A673 (cell line): ENCODE results near the gene STRIP1. TPM values are rescaled to one million over a fixed set of nuclear protein-coding genes. Genes with fewer than 3 reads are reported as not detected.

Experiments
- BruUV-seq: library from RNA; stranded (reverse); fragments of 400-500 nt; replicated peaks from 2 replicates; lab custom pipeline; 2021; lab: Mats Ljungman, UMichigan
- CTCF ChIA-PET: fragments of 300-600 bp; sonication (Branson Sonifier 250); formaldehyde crosslinking; loops from one replicate; lab custom pipeline; 2022; ENCODE audit warnings: antibody characterized with exemption; lab: Charles Lee
- POLR2A ChIA-PET: fragments of 300-600 bp; sonication (Branson Sonifier 250); formaldehyde crosslinking; loops from one replicate; lab custom pipeline; 2022; ENCODE audit warnings: antibody characterized with exemption; ENCODE audit not compliant: low non-redundant PET; lab: Charles Lee
- DNase-seq: peaks from one replicate; pipeline ENCODE4 v3.0.0-alpha.2; 2015; ENCODE audit warnings: low spot score
- H3K27ac ChIP-seq: fragments of 200-600 bp; sonication (generic); 2 replicates; pipeline ENCODE4 v1.5.1; 2016; ENCODE audit warnings: mixed run types, low read depth, mild to moderate bottlenecking, mixed read lengths, antibody characterized with exemption, low read length; ENCODE audit not compliant: poor library complexity, severe bottlenecking
- H3K27me3 ChIP-seq: fragments of 200-600 bp; sonication (generic); replicated peaks from 2 replicates; pipeline ENCODE4 v1.6.1; 2017; ENCODE audit warnings: mixed run types, low read depth, mild to moderate bottlenecking, mixed read lengths, antibody characterized with exemption, low read length; ENCODE audit not compliant: insufficient read depth, poor library complexity
- H3K36me3 ChIP-seq: fragments of 200-600 bp; sonication (generic); 2 replicates; pipeline ENCODE4 v1.6.1; 2016; ENCODE audit warnings: mixed run types, mild to moderate bottlenecking, mixed read lengths, antibody characterized with exemption, low read length; ENCODE audit not compliant: insufficient read depth, poor library complexity, severe bottlenecking
- H3K4me1 ChIP-seq: fragments of 200-600 bp; sonication (generic); 2 replicates; pipeline ENCODE4 v1.6.1; 2017; ENCODE audit warnings: mixed run types, mild to moderate bottlenecking, mixed read lengths, antibody characterized with exemption, low read length; ENCODE audit not compliant: insufficient read depth, poor library complexity, severe bottlenecking
- H3K4me3 ChIP-seq: fragments of 200-600 bp; sonication (generic); 2 replicates; pipeline ENCODE4 v1.5.1; 2016; ENCODE audit warnings: low read depth, mixed run types, mild to moderate bottlenecking, mixed read lengths, low read length; ENCODE audit not compliant: poor library complexity, severe bottlenecking
- H3K9me3 ChIP-seq: fragments of 200-600 bp; sonication (generic); 2 replicates; pipeline ENCODE4 v1.6.1; 2016; ENCODE audit warnings: mixed run types, low read depth, mild to moderate bottlenecking, mixed read lengths, antibody characterized with exemption, low read length; ENCODE audit not compliant: poor library complexity, severe bottlenecking
- CTCF ChIP-seq: fragments of 300-800, 200-600 bp; sonication (generic); conservative IDR thresholded peaks from 2 replicates; pipeline ENCODE4 v1.5.1; 2017; ENCODE audit warnings: low read depth, mild to moderate bottlenecking, antibody characterized with exemption, low read length, moderate library complexity, mixed read lengths
- EZH2 ChIP-seq: fragments of 200-600 bp; sonication (generic); IDR thresholded peaks from 2 replicates; pipeline ENCODE4 v1.6.1; 2017; ENCODE audit warnings: borderline replicate concordance, low read depth, mild to moderate bottlenecking, mixed read lengths, antibody characterized with exemption, low read length; ENCODE audit not compliant: poor library complexity, severe bottlenecking
- intact Hi-C: fragments of 100-400 bp; cut with micrococcal nuclease; formaldehyde crosslinking; loops from one replicate; pipeline ENCODE4 v1.10.0; 2022; ENCODE audit not compliant: unreplicated experiment
- total RNA-seq: library from RNA; stranded (reverse); gene quantifications from 2 replicates; pipeline ENCODE4 v1.2.3, GENCODE V29; 2021

The STRIP1 gene
- total RNA-seq, 1 experiment from 2014 or later: 57.7 TPM

GRCh38 chr1:109986054-109986444 is 48.4 kb upstream of the STRIP1 start:
- Histone ChIP-seq H3K4me3 (peak overlapping the region; percentile 77), H3K36me3 (no peaks in the 10 kb centered on the region), H3K9me3 (no peaks in the 10 kb centered on the region), H3K27ac (no peak overlapping the region), H3K27me3 (no peaks in the 10 kb centered on the region), H3K4me1 (peaks cover 32% of the 10 kb centered on the region)
- TF ChIP-seq CTCF: no peak
- ChIA-PET CTCF (interaction anchor here (1.3 kb wide), 1 partner anchor 209 kb away, joined by 6 read pairs; no protein-coding TSS in a partner anchor), POLR2A (interaction anchor here (0.6 kb wide), 1 partner anchor 13 kb away, joined by 11 read pairs; no protein-coding TSS in a partner anchor)
- no peak for DNase-seq
- intact Hi-C loops: loop anchor here (5.0 kb wide), 1 partner anchor 344 kb away; no protein-coding TSS in a partner anchor
- BruUV-seq: no TSS peak

- intact Hi-C loops: loop anchor here (5.0 kb wide), 1 partner anchor 346 kb away; no protein-coding TSS in a partner anchor
- Histone ChIP-seq H3K4me1 (peaks cover 32% of the 10 kb centered on the region), H3K36me3 (no peaks in the 10 kb centered on the region), H3K27ac (peak overlapping the region; percentile 29), H3K4me3 (no peak overlapping the region), H3K9me3 (no peaks in the 10 kb centered on the region), H3K27me3 (no peaks in the 10 kb centered on the region)
- TF ChIP-seq EZH2: no peak
- no peak for TF ChIP-seq CTCF
- CTCF ChIA-PET: no interaction called here
- BruUV-seq: no TSS peak
- POLR2A ChIA-PET: no interaction called here
- DNase-seq: no peak
Measured at GRCh38 chr1:109988349-109988914, 46.0 kb upstream of the STRIP1 start.

- ChIA-PET CTCF (no interaction called here), POLR2A (no interaction called here)
- Histone ChIP-seq H3K4me1 (peaks cover 32% of the 10 kb centered on the region), H3K27ac (peak overlapping the region; percentile 53), H3K4me3 (no peak overlapping the region), H3K36me3 (no peaks in the 10 kb centered on the region), H3K27me3 (no peaks in the 10 kb centered on the region), H3K9me3 (no peaks in the 10 kb centered on the region)
- TF ChIP-seq CTCF (no peak), EZH2 (no peak)
- no peak for DNase-seq
- intact Hi-C loops: loop anchor here (5.0 kb wide), 1 partner anchor 347 kb away; no protein-coding TSS in a partner anchor
- no TSS peak for BruUV-seq
Measured at GRCh38 chr1:109989506-109990301, 44.7 kb upstream of the STRIP1 start.
